AML-193 (cell line): ENCODE measurements around the gene PNLIPRP1.

Experiments
- DNase-seq, 2 experiments: peaks; one replicate each; lab custom pipeline; 2025; lab: John Stamatoyannopoulos, UW

The PNLIPRP1 gene

GRCh38 chr10:116599991-116600390 lies 9.2 kb downstream of the PNLIPRP1 start:
- no peak for DNase-seq

- DNase-seq: no peak
Observed at GRCh38 chr10:116602648-116603400, 12.1 kb downstream of the PNLIPRP1 start.

- no peak for DNase-seq
Observed at GRCh38 chr10:116606061-116606483, 15.3 kb downstream of the PNLIPRP1 start.

GRCh38 chr10:116607336-116607735 lies 16.6 kb downstream of the PNLIPRP1 start:
- no peak for DNase-seq

- no peak for DNase-seq
Observed at GRCh38 chr10:116608686-116609594, 18.2 kb downstream of the PNLIPRP1 start.

GRCh38 chr10:116610443-116611152 lies 19.8 kb downstream of the PNLIPRP1 start:
- no peak for DNase-seq

- no peak for DNase-seq
Observed at GRCh38 chr10:116611153-116611545, 20.4 kb downstream of the PNLIPRP1 start.

GRCh38 chr10:116612107-116612769 lies 21.5 kb downstream of the PNLIPRP1 start:
- no peak for DNase-seq

- no peak for DNase-seq
Observed at GRCh38 chr10:116613471-116613870, 22.7 kb downstream of the PNLIPRP1 start.

GRCh38 chr10:116614796-116615195 lies 24.0 kb downstream of the PNLIPRP1 start:
- no peak for DNase-seq

GRCh38 chr10:116615199-116615776 lies 24.5 kb downstream of the PNLIPRP1 start:
- DNase-seq: no peak

- DNase-seq: no peak
Observed at GRCh38 chr10:116620423-116621400, 30.0 kb downstream of the PNLIPRP1 start, which contains the start of gene PNLIPRP2. TSS of gene PNLIPRP2 (plus strand) at chr10:116620953.

- DNase-seq: no peak
Observed at GRCh38 chr10:116621476-116621875, 30.7 kb downstream of the PNLIPRP1 start.

GRCh38 chr10:116621934-116622655 lies 31.3 kb downstream of the PNLIPRP1 start:
- no peak for DNase-seq

GRCh38 chr10:116625845-116626244 lies 35.1 kb downstream of the PNLIPRP1 start:
- DNase-seq: no peak

GRCh38 chr10:116626815-116627214 lies 36.1 kb downstream of the PNLIPRP1 start:
- DNase-seq: no peak

GRCh38 chr10:116627386-116627933 lies 36.7 kb downstream of the PNLIPRP1 start:
- no peak for DNase-seq

- no peak for DNase-seq
Observed at GRCh38 chr10:116629340-116629739, 38.6 kb downstream of the PNLIPRP1 start.

- no peak for DNase-seq
Observed at GRCh38 chr10:116630020-116630419, 39.3 kb downstream of the PNLIPRP1 start.
